HL-60 (cell line): ENCODE data around the gene FBXL2.

Experiments used
- CTCF ChIP-seq: IDR thresholded peaks from one replicate; pipeline ENCODE4 v1.5.1; 2011; ENCODE audit warnings: low read length, control low read depth, inconsistent platforms; ENCODE audit not compliant: insufficient read depth
- GABPA ChIP-seq: IDR thresholded peaks from 2 replicates; pipeline ENCODE4 v1.6.1; 2012; ENCODE audit warnings: low read depth
- REST ChIP-seq: IDR thresholded peaks from 2 replicates; pipeline ENCODE4 v1.6.1; 2012; ENCODE audit warnings: low read depth; ENCODE audit not compliant: insufficient replicate concordance

GRCh38 chr3:33317963-33318709 is 40.9 kb downstream of the FBXL2 start:
- no peak for TF ChIP-seq REST
- TF ChIP-seq CTCF, result no peak
- no peak for TF ChIP-seq GABPA
